ENCODE measurements around the gene ASPG.

- TF ChIP-seq EZH2 (IDR thresholded peaks at IDR 0.05; ENCODE audit: borderline replicate concordance, low read depth, low read length, severe bottlenecking) = no peak
- no peak for TF ChIP-seq CTCF (IDR thresholded peaks at IDR 0.05; ENCODE audit: extremely low read depth in 1 of 2, insufficient read depth in 1 of 2, low read depth in 1 of 2, low read length in 2 of 2)
- no peak for TF ChIP-seq POLR2AphosphoS5 (IDR thresholded peaks at IDR 0.05; ENCODE audit: insufficient read depth, low read depth, low read length)
- TF ChIP-seq FOS (IDR thresholded peaks at IDR 0.05; ENCODE audit: borderline replicate concordance, insufficient read depth, low read length) = no peak
- no peak for TF ChIP-seq POLR2A (IDR thresholded peaks at IDR 0.05; ENCODE audit: low read depth, low read length)
These were observed 77.0 kb downstream of the ASPG start for GRCh38 chr14:104162495-104162894.

Measured in endothelial cell of umbilical vein (primary cell).